ENCODE data around the gene EIF3K. TPM values are rescaled to one million over a fixed set of nuclear protein-coding genes. Genes with fewer than 3 reads are reported as not detected.

EIF3K gene
- total and polyA plus RNA-seq, 10 of the 15 experiments (the other 5 are each of a cell fraction or from before 2014, with no cell fraction given) = 330 to 927 (median 436) TPM

DNA sequence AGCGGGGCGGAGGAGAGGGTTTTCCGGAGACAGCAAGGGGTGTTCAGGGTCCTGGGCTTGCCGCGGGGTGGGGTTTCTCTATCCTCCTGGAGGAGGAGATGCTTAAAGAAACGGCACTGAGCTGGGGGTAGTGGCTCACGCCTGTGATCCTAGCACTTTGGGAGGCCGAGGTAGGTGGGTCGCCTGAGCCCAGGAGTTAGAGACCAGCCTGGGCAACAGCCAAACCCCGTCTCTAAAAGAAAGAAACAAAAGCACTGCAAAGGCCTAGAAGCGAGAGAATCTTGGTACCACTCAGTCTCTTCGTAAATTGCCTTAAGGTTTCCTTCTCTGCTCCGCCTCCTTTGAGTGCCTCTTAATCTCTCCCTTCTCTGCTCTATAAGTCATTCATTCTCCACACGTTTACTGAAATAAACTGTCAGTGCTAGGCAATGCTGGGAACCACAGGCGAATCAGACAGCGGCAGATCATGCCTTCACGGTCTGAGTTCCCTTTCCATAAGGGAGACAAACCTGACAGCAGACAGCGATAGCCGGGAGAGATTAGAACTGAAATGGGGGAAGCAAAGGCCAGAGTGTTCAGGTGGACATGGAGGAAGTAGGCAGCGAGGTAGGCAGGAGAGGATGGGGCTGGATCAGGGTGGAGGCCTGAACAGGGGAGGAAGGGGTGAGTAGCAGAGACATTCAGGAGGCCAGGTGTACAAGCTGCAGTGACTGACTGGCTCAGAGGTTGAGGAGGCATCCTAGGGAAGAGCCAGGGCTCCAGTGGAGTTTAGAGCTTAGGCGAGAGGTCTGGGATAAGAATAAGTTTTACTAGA is 580 bp downstream of the EIF3K start:
- WGBS (ENCODE audit: insufficient coverage, insufficient replicate concordance, low lambda C conversion rate, missing lambda C conversion rate) = 13% methylated on average over 21 of the region's 21 CpGs
- Histone ChIP-seq H3K27ac (ENCODE audit: control insufficient read depth, insufficient read depth) (peak overlapping the region; percentile 98), H3K4me3 (peak overlapping the region; percentile 98), H3K36me3 (ENCODE audit: control insufficient read depth in 2 of 2, insufficient read depth in 2 of 2, low read length in 1 of 2) (peaks cover 13 to 16% of the 10 kb centered on the region in 2 experiments), H3K4me1 (ENCODE audit: control insufficient read depth, insufficient read depth, low read length) (peaks cover 12% of the 10 kb centered on the region), H3K79me2 (ENCODE audit: control insufficient read depth, insufficient read depth, low read length) (peaks cover 44% of the 10 kb centered on the region), H3K4me2 (ENCODE audit: control insufficient read depth, insufficient read depth) (peak overlapping the region; percentile 98), H3K9me3 (replicated peaks; ENCODE audit: control insufficient read depth, insufficient read depth, low read length) (no peaks in the 10 kb centered on the region), H3K27me3 (replicated peaks in 1 of 2; ENCODE audit: control insufficient read depth in 2 of 2, insufficient read depth in 2 of 2, low read length in 1 of 2) (no peaks in the 10 kb centered on the region), H3K9ac (ENCODE audit: control insufficient read depth, insufficient read depth, low read length) (peak overlapping the region; percentile 92), H4K20me1 (ENCODE audit: control insufficient read depth, insufficient read depth) (no peaks in the 10 kb centered on the region), H2AFZ (ENCODE audit: control insufficient read depth, low read depth, low read length) (peak overlapping the region; percentile 88)
- intact Hi-C loops (cut with micrococcal nuclease; ENCODE audit: unreplicated experiment) (loop anchor here (2.0 kb wide), 1 partner anchor 75 kb away; no protein-coding TSS in a partner anchor), in situ Hi-C loops (cut with MboI) (loop anchor here (5.0 kb wide), 1 partner anchor 57 kb away; no protein-coding TSS in a partner anchor)
- TSS peak; percentile 76 for BruUV-seq (replicated peaks)
- CTCF ChIA-PET = interaction anchor here (0.5 to 6.5 kb wide), 10 partner anchors 16 to 310 kb away, joined by 3 to 74 read pairs (median 8); partner anchors contain the start of genes MRPS12 and SARS2
- no peak for ATAC-seq
- RAD21 ChIA-PET (ENCODE audit: unreplicated experiment) = interaction anchor here (0.8 to 5.6 kb wide), 15 partner anchors 9 to 311 kb away, joined by 3 to 135 read pairs (median 10); partner anchors contain the start of genes ACTN4, FAM98C, MRPS12 and PSMD8
- no peak for DNase-seq (ENCODE audit: low read depth, low spot score)
- SMC1A ChIA-PET (ENCODE audit: uncharacterized antibody, unreplicated experiment) = interaction anchor here (0.9 to 7.0 kb wide), 15 partner anchors 8 to 233 kb away, joined by 3 to 85 read pairs (median 8); partner anchors contain the start of genes ACTN4 and FAM98C
- POLR2A ChIA-PET = interaction anchor here (0.8 to 6.2 kb wide), 13 partner anchors 10 to 280 kb away, joined by 3 to 135 read pairs (median 4); partner anchors contain the start of genes ACTN4, NFKBIB and SIRT2
- no peak for FAIRE-seq
- TF ChIP-seq, protein P1, sequence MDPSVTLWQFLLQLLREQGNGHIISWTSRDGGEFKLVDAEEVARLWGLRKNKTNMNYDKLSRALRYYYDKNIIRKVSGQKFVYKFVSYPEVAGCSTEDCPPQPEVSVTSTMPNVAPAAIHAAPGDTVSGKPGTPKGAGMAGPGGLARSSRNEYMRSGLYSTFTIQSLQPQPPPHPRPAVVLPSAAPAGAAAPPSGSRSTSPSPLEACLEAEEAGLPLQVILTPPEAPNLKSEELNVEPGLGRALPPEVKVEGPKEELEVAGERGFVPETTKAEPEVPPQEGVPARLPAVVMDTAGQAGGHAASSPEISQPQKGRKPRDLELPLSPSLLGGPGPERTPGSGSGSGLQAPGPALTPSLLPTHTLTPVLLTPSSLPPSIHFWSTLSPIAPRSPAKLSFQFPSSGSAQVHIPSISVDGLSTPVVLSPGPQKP (IDR thresholded peaks at IDR 0.05; ENCODE audit: low read depth, low read length) = no peak
- TF ChIP-seq JUNB (IDR thresholded peaks at IDR 0.05) (no peak), FOXM1 (IDR thresholded peaks at IDR 0.05; ENCODE audit: low read depth, low read length) (no peak), GATAD2B (conservative IDR thresholded peaks at IDR 0.05; ENCODE audit: low read depth) (no peak), POU2F2 (IDR thresholded peaks at IDR 0.05; ENCODE audit: borderline replicate concordance, low read depth, low read length) (no peak), SREBF2 (IDR thresholded peaks at IDR 0.05; ENCODE audit: low read length) (no peak), SUPT20H (IDR thresholded peaks at IDR 0.05; ENCODE audit: borderline replicate concordance, control insufficient read depth, low read depth, low read length) (no peak), HDGF (IDR thresholded peaks at IDR 0.05) (peak; percentile 64; the same call in 1 of the 2 replicates), SMARCA5 (IDR thresholded peaks at IDR 0.05) (no peak), TBL1XR1 (IDR thresholded peaks at IDR 0.05; ENCODE audit: low read depth, low read length) (no peak), CBFB (IDR thresholded peaks at IDR 0.05; ENCODE audit: low read depth) (no peak), SIN3A (IDR thresholded peaks at IDR 0.05; ENCODE audit: low read depth, low read length) (0 out of 2 replicates have a peak, but pooled peaks have one; percentile 28), BCL11A (IDR thresholded peaks at IDR 0.05; ENCODE audit: low read depth, low read length) (no peak)
- TF ChIP-seq, protein P2, sequence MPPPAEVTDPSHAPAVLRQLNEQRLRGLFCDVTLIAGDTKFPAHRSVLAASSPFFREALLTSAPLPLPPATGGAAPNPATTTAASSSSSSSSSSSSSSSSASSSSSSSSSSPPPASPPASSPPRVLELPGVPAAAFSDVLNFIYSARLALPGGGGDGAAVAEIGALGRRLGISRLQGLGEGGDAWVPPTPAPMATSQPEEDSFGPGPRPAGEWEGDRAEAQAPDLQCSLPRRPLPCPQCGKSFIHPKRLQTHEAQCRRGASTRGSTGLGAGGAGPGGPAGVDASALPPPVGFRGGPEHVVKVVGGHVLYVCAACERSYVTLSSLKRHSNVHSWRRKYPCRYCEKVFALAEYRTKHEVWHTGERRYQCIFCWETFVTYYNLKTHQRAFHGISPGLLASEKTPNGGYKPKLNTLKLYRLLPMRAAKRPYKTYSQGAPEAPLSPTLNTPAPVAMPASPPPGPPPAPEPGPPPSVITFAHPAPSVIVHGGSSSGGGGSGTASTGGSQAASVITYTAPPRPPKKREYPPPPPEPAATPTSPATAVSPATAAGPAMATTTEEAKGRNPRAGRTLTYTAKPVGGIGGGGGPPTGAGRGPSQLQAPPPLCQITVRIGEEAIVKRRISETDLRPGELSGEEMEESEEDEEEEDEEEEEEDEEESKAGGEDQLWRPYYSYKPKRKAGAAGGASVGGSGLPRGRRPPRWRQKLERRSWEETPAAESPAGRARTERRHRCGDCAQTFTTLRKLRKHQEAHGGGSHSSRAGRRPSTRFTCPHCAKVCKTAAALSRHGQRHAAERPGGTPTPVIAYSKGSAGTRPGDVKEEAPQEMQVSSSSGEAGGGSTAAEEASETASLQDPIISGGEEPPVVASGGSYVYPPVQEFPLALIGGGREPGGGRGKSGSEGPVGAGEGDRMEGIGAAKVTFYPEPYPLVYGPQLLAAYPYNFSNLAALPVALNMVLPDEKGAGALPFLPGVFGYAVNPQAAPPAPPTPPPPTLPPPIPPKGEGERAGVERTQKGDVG (CRISPR knock-in tag; IDR thresholded peaks at IDR 0.05) = no peak
- TF ChIP-seq, protein P3, sequence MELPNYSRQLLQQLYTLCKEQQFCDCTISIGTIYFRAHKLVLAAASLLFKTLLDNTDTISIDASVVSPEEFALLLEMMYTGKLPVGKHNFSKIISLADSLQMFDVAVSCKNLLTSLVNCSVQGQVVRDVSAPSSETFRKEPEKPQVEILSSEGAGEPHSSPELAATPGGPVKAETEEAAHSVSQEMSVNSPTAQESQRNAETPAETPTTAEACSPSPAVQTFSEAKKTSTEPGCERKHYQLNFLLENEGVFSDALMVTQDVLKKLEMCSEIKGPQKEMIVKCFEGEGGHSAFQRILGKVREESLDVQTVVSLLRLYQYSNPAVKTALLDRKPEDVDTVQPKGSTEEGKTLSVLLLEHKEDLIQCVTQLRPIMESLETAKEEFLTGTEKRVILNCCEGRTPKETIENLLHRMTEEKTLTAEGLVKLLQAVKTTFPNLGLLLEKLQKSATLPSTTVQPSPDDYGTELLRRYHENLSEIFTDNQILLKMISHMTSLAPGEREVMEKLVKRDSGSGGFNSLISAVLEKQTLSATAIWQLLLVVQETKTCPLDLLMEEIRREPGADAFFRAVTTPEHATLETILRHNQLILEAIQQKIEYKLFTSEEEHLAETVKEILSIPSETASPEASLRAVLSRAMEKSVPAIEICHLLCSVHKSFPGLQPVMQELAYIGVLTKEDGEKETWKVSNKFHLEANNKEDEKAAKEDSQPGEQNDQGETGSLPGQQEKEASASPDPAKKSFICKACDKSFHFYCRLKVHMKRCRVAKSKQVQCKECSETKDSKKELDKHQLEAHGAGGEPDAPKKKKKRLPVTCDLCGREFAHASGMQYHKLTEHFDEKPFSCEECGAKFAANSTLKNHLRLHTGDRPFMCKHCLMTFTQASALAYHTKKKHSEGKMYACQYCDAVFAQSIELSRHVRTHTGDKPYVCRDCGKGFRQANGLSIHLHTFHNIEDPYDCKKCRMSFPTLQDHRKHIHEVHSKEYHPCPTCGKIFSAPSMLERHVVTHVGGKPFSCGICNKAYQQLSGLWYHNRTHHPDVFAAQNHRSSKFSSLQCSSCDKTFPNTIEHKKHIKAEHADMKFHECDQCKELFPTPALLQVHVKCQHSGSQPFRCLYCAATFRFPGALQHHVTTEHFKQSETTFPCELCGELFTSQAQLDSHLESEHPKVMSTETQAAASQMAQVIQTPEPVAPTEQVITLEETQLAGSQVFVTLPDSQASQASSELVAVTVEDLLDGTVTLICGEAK (IDR thresholded peaks at IDR 0.05; ENCODE audit: borderline replicate concordance) = peak; percentile 5; the same call in 1 of the 2 replicates

Data from GM12878 (cell line).